Liver (tissue), 9 donors: ENCODE results near the gene FADS1. TPM values are rescaled to one million over a fixed set of nuclear protein-coding genes. Genes with fewer than 3 reads are reported as not detected.

ENCODE experiments used
- DNase-seq: peaks from one replicate; pipeline ENCODE4 v3.0.0-alpha.2; 2017; ENCODE audit warnings: low spot score
- H3K27ac ChIP-seq, 2 donors: one replicate each; pipeline ENCODE4 v1.7.0; 2013; ENCODE audit warnings: inconsistent platforms in 2 of 2, low read length in 2 of 2, control low read depth in 1 of 2, low read depth in 1 of 2, mild to moderate bottlenecking in 1 of 2
- H3K27me3 ChIP-seq, 4 donors: one replicate each; pipeline versions ENCODE4 v1.6.1 to v1.7.0; 2013; ENCODE audit warnings: low read length in 3 of 4, inconsistent platforms in 1 of 4, mild to moderate bottlenecking in 1 of 4, moderate library complexity in 1 of 4; ENCODE audit not compliant: control insufficient read depth in 4 of 4, insufficient read depth in 4 of 4
- H3K36me3 ChIP-seq, 4 donors: one replicate each; pipeline versions ENCODE4 v1.6.1 to v1.7.0; 2013; ENCODE audit warnings: low read length in 3 of 4, mild to moderate bottlenecking in 3 of 4, low read depth in 1 of 4, moderate library complexity in 1 of 4; ENCODE audit not compliant: control insufficient read depth in 4 of 4, insufficient read depth in 3 of 4
- H3K4me1 ChIP-seq, 4 donors: one replicate each; pipeline versions ENCODE4 v1.6.1 to v1.7.0; 2013; ENCODE audit warnings: low read length in 3 of 4, mild to moderate bottlenecking in 3 of 4, moderate library complexity in 1 of 4; ENCODE audit not compliant: control insufficient read depth in 4 of 4, insufficient read depth in 4 of 4
- H3K4me3 ChIP-seq, 3 donors: one replicate each; pipeline versions ENCODE4 v1.6.1 to v1.7.0; 2013; ENCODE audit warnings: low read length in 3 of 3, control low read depth in 1 of 3, low read depth in 1 of 3, mild to moderate bottlenecking in 1 of 3
- H3K9ac ChIP-seq, 2 donors: one replicate each; pipeline ENCODE4 v1.7.0; 2013; ENCODE audit warnings: low read length in 2 of 2, mild to moderate bottlenecking in 2 of 2, moderate library complexity in 2 of 2, control low read depth in 1 of 2, low read depth in 1 of 2
- H3K9me3 ChIP-seq, 4 donors: one replicate each; pipeline versions ENCODE4 v1.6.1 to v1.7.0; 2013; ENCODE audit warnings: low read length in 3 of 4; ENCODE audit not compliant: control insufficient read depth in 4 of 4
- ATF3 ChIP-seq: IDR thresholded peaks from 2 replicates; pipeline ENCODE4 v1.6.1; 2016; ENCODE audit warnings: antibody characterized with exemption
- CTCF ChIP-seq: fragments of 150-350 bp; IDR thresholded peaks from 2 replicates; pipeline ENCODE4 v1.5.1; 2017; ENCODE audit warnings: improper control_type of control experiment, low read depth, low read length; ENCODE audit not compliant: missing input control
- EGR1 ChIP-seq, 2 donors: IDR thresholded peaks; 2 replicates each; pipeline ENCODE4 v1.6.1; 2016 to 2018; ENCODE audit warnings: antibody characterized with exemption in 2 of 2, low read depth in 2 of 2
- FOXA1 ChIP-seq: IDR thresholded peaks from 2 replicates; pipeline ENCODE4 v1.6.1; 2016; ENCODE audit warnings: antibody characterized with exemption
- FOXA2 ChIP-seq: IDR thresholded peaks from 2 replicates; pipeline ENCODE4 v1.6.1; 2016; ENCODE audit warnings: antibody characterized with exemption
- GABPA ChIP-seq, 2 donors: IDR thresholded peaks in 1 of 2; conservative IDR thresholded peaks in 1 of 2; 2 replicates each; pipeline ENCODE4 v1.6.1; 2016; ENCODE audit warnings: antibody characterized with exemption in 2 of 2, mild to moderate bottlenecking in 1 of 2, moderate library complexity in 1 of 2
- HNF4A ChIP-seq, 2 donors: conservative IDR thresholded peaks; 2 replicates each; pipeline ENCODE4 v1.6.1; 2016; ENCODE audit warnings: antibody characterized with exemption in 2 of 2, mild to moderate bottlenecking in 2 of 2
- HNF4G ChIP-seq: IDR thresholded peaks from 2 replicates; pipeline ENCODE4 v1.6.1; 2016; ENCODE audit warnings: antibody characterized with exemption
- MAX ChIP-seq: IDR thresholded peaks from 2 replicates; pipeline ENCODE4 v1.6.1; 2016; ENCODE audit warnings: antibody characterized with exemption
- NR2F2 ChIP-seq: IDR thresholded peaks from 2 replicates; pipeline ENCODE4 v1.6.1; 2016; ENCODE audit warnings: antibody characterized with exemption
- RAD21 ChIP-seq, 2 donors: IDR thresholded peaks; 2 replicates each; pipeline ENCODE4 v1.6.1; 2016; ENCODE audit warnings: antibody characterized with exemption in 2 of 2, mild to moderate bottlenecking in 2 of 2
- REST ChIP-seq: IDR thresholded peaks from 2 replicates; pipeline ENCODE4 v1.6.1; 2016; ENCODE audit warnings: antibody characterized with exemption, mild to moderate bottlenecking
- RXRA ChIP-seq, 2 donors: IDR thresholded peaks; 2 replicates each; pipeline ENCODE4 v1.6.1; 2017 to 2018; ENCODE audit warnings: antibody characterized with exemption in 2 of 2, mild to moderate bottlenecking in 1 of 2
- SP1 ChIP-seq: IDR thresholded peaks from 2 replicates; pipeline ENCODE4 v1.6.1; 2018; ENCODE audit warnings: antibody characterized with exemption, mild to moderate bottlenecking
- TAF1 ChIP-seq: conservative IDR thresholded peaks from 2 replicates; pipeline ENCODE4 v1.6.1; 2016; ENCODE audit warnings: antibody characterized with exemption, mild to moderate bottlenecking
- YY1 ChIP-seq: IDR thresholded peaks from 2 replicates; pipeline ENCODE4 v1.6.1; 2016; ENCODE audit warnings: antibody characterized with exemption, mild to moderate bottlenecking
- WGBS: extraction: QIAGEN DNeasy Blood & Tissue Kit; methylation state at CpG from one replicate; pipeline ENCODE4 v1.1.7; 2013; 5-methylcytosine and 5-hydroxymethylcytosine counted together
- polyA plus RNA-seq, 2 donors: library from polyadenylated mRNA; stranded (reverse) in 1 of 2; unstranded in 1 of 2; fragments of 200-250 nt in 1 of 2; fragments of >200 nt in 1 of 2; fragmentation: Nextera tagmentation in 1 of 2; extraction: Ambion mirVana in 1 of 2; gene quantifications; one replicate each; pipeline versions ENCODE4 v1.2.1 to v1.2.3, GENCODE V29; 2013 to 2015
- total RNA-seq, 2 donors: library from RNA; depleted of rRNA; stranded (reverse); fragments of >200 nt; gene quantifications; one replicate each; pipeline ENCODE4 v1.2.3, GENCODE V29; 2014
- TF ChIP-seq, protein P1 (sequence below): IDR thresholded peaks from 2 replicates; pipeline ENCODE4 v1.6.1; 2016; ENCODE audit warnings: antibody characterized with exemption
- donor health status: healthy.
- donor health status: healthy.
- donor health status: healthy.
- donor health status: healthy.
- donor health status: healthy.

The FADS1 gene
- total and polyA plus RNA-seq, 4 donors: 16.8 to 137 (median 58.7) TPM

- TF ChIP-seq REST (no peak), HNF4A (conservative IDR thresholded peaks at IDR 0.05) (no peak), FOXA1 (no peak), RXRA (IDR thresholded peaks at IDR 0.05) (no peak), RAD21 (IDR thresholded peaks at IDR 0.05) (no peak), TAF1 (no peak), NR2F2 (no peak), ATF3 (no peak), GABPA (IDR thresholded peaks at IDR 0.05 in 1 of 2, conservative IDR thresholded peaks at IDR 0.05 in 1 of 2) (no peak)
Measured at GRCh38 chr11:61842528-61842820, 25.7 kb upstream of the FADS1 start (continued).

DNA sequence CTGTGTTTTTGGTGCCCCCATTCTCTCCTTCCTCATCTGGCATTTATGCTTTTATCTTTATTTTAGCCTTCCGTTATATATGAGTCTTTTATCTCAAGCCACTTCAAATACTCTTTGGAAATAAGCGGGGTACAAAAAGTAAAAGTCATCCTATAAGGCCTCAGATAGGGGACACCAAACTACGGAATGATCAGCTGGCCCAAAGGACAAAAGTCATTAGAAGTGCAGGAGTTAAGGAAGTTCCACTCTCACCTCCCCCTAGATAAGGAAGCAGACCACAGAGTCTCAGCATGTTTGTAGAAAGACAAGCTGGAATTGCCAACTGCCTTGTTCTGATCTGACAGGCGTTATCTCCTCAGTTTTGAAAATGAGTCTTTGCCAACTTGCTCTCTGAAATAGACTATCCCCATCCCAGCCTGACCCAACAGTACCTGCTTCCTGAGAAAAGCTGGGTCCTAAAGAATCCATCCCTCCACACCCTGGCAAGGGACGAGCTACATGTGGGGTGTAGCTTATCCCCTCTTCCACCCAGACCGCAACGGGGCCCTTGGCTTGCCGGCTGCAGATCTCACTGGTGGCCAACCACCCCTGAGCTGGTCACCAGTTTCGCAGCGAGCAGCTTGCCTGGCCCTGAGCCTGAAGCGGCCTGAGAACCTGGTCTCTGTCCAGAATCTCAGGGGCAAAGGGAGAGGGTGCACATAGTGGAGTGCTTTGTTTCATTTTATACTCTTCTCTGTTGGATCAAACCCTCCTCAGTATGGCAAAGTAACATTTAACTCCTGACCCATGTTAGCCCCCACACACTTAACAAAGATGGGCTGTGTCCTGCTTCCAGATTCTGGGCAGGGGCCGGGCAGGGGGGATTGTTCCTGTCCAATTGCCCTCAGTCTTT lies 25.1 kb upstream of the FADS1 start:
- Histone ChIP-seq H3K27ac (no peak overlapping the region), H3K9me3 (no peaks in the 10 kb centered on the region), H3K4me3 (no peak overlapping the region), H3K9ac (no peak overlapping the region), H3K4me1 (peaks cover 0 to 14% (median 1%) of the 10 kb centered on the region in 4 donors), H3K27me3 (no peaks in the 10 kb centered on the region), H3K36me3 (peaks cover 4 to 26% (median 13%) of the 10 kb centered on the region in 4 donors)
- TF ChIP-seq NR2F2 (no peak), TAF1 (no peak), GABPA (IDR thresholded peaks at IDR 0.05 in 1 of 2, conservative IDR thresholded peaks at IDR 0.05 in 1 of 2) (no peak), SP1 (no peak), EGR1 (IDR thresholded peaks at IDR 0.05; ENCODE audit: low read depth in 2 of 2) (no peak), HNF4A (conservative IDR thresholded peaks at IDR 0.05) (no peak), MAX (no peak), RAD21 (IDR thresholded peaks at IDR 0.05) (no peak), REST (no peak), ATF3 (no peak), FOXA2 (no peak), YY1 (no peak), HNF4G (no peak), CTCF (no peak)
- TF ChIP-seq, protein P1, sequence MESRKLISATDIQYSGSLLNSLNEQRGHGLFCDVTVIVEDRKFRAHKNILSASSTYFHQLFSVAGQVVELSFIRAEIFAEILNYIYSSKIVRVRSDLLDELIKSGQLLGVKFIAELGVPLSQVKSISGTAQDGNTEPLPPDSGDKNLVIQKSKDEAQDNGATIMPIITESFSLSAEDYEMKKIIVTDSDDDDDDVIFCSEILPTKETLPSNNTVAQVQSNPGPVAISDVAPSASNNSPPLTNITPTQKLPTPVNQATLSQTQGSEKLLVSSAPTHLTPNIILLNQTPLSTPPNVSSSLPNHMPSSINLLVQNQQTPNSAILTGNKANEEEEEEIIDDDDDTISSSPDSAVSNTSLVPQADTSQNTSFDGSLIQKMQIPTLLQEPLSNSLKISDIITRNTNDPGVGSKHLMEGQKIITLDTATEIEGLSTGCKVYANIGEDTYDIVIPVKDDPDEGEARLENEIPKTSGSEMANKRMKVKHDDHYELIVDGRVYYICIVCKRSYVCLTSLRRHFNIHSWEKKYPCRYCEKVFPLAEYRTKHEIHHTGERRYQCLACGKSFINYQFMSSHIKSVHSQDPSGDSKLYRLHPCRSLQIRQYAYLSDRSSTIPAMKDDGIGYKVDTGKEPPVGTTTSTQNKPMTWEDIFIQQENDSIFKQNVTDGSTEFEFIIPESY: no peak
- DNase-seq: no peak
- WGBS: 68% methylated on average over 12 of the region's 12 CpGs
